ENCODE results near the gene SPRY1.

Gene SPRY1

GRCh38 chr4:123409334-123409733 lies 12.7 kb downstream of the SPRY1 start:
- H3K27ac ChIP-seq (ENCODE audit: low read length), result no peak overlapping the region

GRCh38 chr4:123411514-123411913 lies 14.9 kb downstream of the SPRY1 start:
- no peak for TF ChIP-seq CTCF (IDR thresholded peaks at IDR 0.05; ENCODE audit: low read length)
- no peak for TF ChIP-seq EZH2phosphoT487 (IDR thresholded peaks at IDR 0.05; ENCODE audit: low read length)
- TF ChIP-seq EZH2 (optimal IDR thresholded peaks at IDR 0.05; ENCODE audit: low read depth, low read length), result no peak
- H3K4me3 ChIP-seq (ENCODE audit: low read length), result no peak overlapping the region; the same call in 1 of the 2 replicates
- H3K27ac ChIP-seq (ENCODE audit: low read length), result peak overlapping the region; percentile 86; the same call in 1 of the 2 replicates
- no peaks in the 10 kb centered on the region for H3K9me3 ChIP-seq (replicated peaks; ENCODE audit: insufficient read depth, low read length)
- peak overlapping the region; percentile 24; the same call in 1 of the 2 replicates for H3K9ac ChIP-seq (ENCODE audit: low read length)
- H2AFZ ChIP-seq (ENCODE audit: low read length), result no peak overlapping the region
- H3F3A ChIP-seq (ENCODE audit: insufficient read depth, low read length), result peaks cover 22% of the 10 kb centered on the region
- H3K27me3 ChIP-seq (replicated peaks; ENCODE audit: insufficient read depth, low read length), result no peaks in the 10 kb centered on the region
- no peaks in the 10 kb centered on the region for H3K36me3 ChIP-seq (replicated peaks; ENCODE audit: insufficient read depth, low read length)
- H3K4me1 ChIP-seq (ENCODE audit: low read length), result peaks cover 54% of the 10 kb centered on the region
- peak overlapping the region; percentile 61 for H3K4me2 ChIP-seq (ENCODE audit: low read depth, low read length)
- DNase-seq, result no peak
- no peaks in the 10 kb centered on the region for H3K9me2 ChIP-seq (replicated peaks; ENCODE audit: insufficient read depth, low read length)
- no peaks in the 10 kb centered on the region for H3K79me2 ChIP-seq (ENCODE audit: low read length)
- H4K20me1 ChIP-seq (ENCODE audit: insufficient read depth, low read length), result no peaks in the 10 kb centered on the region

More at GRCh38 chr4:123409334-123409733, 12.7 kb downstream of the SPRY1 start:
- peak overlapping the region; percentile 27 for H3K4me2 ChIP-seq (ENCODE audit: low read depth, low read length)
- H3K4me3 ChIP-seq (ENCODE audit: low read length), result no peak overlapping the region
- no peaks in the 10 kb centered on the region for H3K36me3 ChIP-seq (replicated peaks; ENCODE audit: insufficient read depth, low read length)
- H3K27me3 ChIP-seq (replicated peaks; ENCODE audit: insufficient read depth, low read length), result no peaks in the 10 kb centered on the region
- 0 out of 2 replicates have a peak, but pooled peaks cover 7% of the 10 kb centered on the region for H3K79me2 ChIP-seq (ENCODE audit: low read length)
- TF ChIP-seq CTCF (IDR thresholded peaks at IDR 0.05; ENCODE audit: low read length), result no peak
- no peak for TF ChIP-seq EZH2 (optimal IDR thresholded peaks at IDR 0.05; ENCODE audit: low read depth, low read length)
- H3K9ac ChIP-seq (ENCODE audit: low read length), result no peak overlapping the region
- no peaks in the 10 kb centered on the region for H4K20me1 ChIP-seq (ENCODE audit: insufficient read depth, low read length)
- H3K9me3 ChIP-seq (replicated peaks; ENCODE audit: insufficient read depth, low read length), result no peaks in the 10 kb centered on the region
- H3F3A ChIP-seq (ENCODE audit: insufficient read depth, low read length), result peaks cover 22% of the 10 kb centered on the region
- H3K9me2 ChIP-seq (replicated peaks; ENCODE audit: insufficient read depth, low read length), result no peaks in the 10 kb centered on the region
- no peak for DNase-seq
- H2AFZ ChIP-seq (ENCODE audit: low read length), result no peak overlapping the region
- peaks cover 54% of the 10 kb centered on the region for H3K4me1 ChIP-seq (ENCODE audit: low read length)

- H3K4me2 ChIP-seq (ENCODE audit: low read depth, low read length), result peak overlapping the region; percentile 61
- no peaks in the 10 kb centered on the region for H3K79me2 ChIP-seq (ENCODE audit: low read length)
- H3F3A ChIP-seq (ENCODE audit: insufficient read depth, low read length), result peaks cover 22% of the 10 kb centered on the region
- no peaks in the 10 kb centered on the region for H3K9me3 ChIP-seq (replicated peaks; ENCODE audit: insufficient read depth, low read length)
- H3K27ac ChIP-seq (ENCODE audit: low read length), result peak overlapping the region; percentile 86
- H3K27me3 ChIP-seq (replicated peaks; ENCODE audit: insufficient read depth, low read length), result no peaks in the 10 kb centered on the region
- no peaks in the 10 kb centered on the region for H3K9me2 ChIP-seq (replicated peaks; ENCODE audit: insufficient read depth, low read length)
- H3K4me3 ChIP-seq (ENCODE audit: low read length), result peak overlapping the region; percentile 23; the same call in 1 of the 2 replicates
- H3K36me3 ChIP-seq (replicated peaks; ENCODE audit: insufficient read depth, low read length), result no peaks in the 10 kb centered on the region
- peak overlapping the region; percentile 24; the same call in 1 of the 2 replicates for H3K9ac ChIP-seq (ENCODE audit: low read length)
- no peaks in the 10 kb centered on the region for H4K20me1 ChIP-seq (ENCODE audit: insufficient read depth, low read length)
- DNase-seq, result peak; percentile 89
- 0 out of 2 replicates have a peak overlapping the region, but pooled peaks have one; percentile 16 for H2AFZ ChIP-seq (ENCODE audit: low read length)
- no peak for TF ChIP-seq EZH2 (optimal IDR thresholded peaks at IDR 0.05; ENCODE audit: low read depth, low read length)
- TF ChIP-seq EZH2phosphoT487 (IDR thresholded peaks at IDR 0.05; ENCODE audit: low read length), result no peak
- no peak for TF ChIP-seq CTCF (IDR thresholded peaks at IDR 0.05; ENCODE audit: low read length)
- peaks cover 58% of the 10 kb centered on the region for H3K4me1 ChIP-seq (ENCODE audit: low read length)
These were observed 15.5 kb downstream of the SPRY1 start for GRCh38 chr4:123412091-123412505.

Data from MM.1S (cell line).